Skeletal muscle satellite cell (primary cell): ENCODE results near the gene AXDND1.

Experiments
- H3K27me3 ChIP-seq: 2 replicates; pipeline ENCODE4 v1.7.0; 2013; ENCODE audit warnings: low read length; ENCODE audit not compliant: control insufficient read depth, insufficient read depth
- H3K36me3 ChIP-seq: 2 replicates; pipeline ENCODE4 v1.7.0; 2013; ENCODE audit warnings: mild to moderate bottlenecking, control low read depth, low read length; ENCODE audit not compliant: insufficient read depth
- H3K4me1 ChIP-seq: 2 replicates; pipeline ENCODE4 v1.7.0; 2013; ENCODE audit warnings: low read length; ENCODE audit not compliant: control insufficient read depth, insufficient read depth
- H3K4me2 ChIP-seq: 2 replicates; pipeline ENCODE4 v1.7.0; 2013; ENCODE audit warnings: mild to moderate bottlenecking, low read length
- H3K4me3 ChIP-seq: 2 replicates; pipeline ENCODE4 v1.7.0; 2013; ENCODE audit warnings: low read length
- H3K9ac ChIP-seq: 2 replicates; pipeline ENCODE4 v1.7.0; 2013; ENCODE audit warnings: mild to moderate bottlenecking, low read depth, low read length, moderate library complexity
- H3K9me3 ChIP-seq: replicated peaks from 2 replicates; pipeline ENCODE4 v1.7.0; 2013; ENCODE audit warnings: mild to moderate bottlenecking, control low read depth, low read length

AXDND1 gene

DNA sequence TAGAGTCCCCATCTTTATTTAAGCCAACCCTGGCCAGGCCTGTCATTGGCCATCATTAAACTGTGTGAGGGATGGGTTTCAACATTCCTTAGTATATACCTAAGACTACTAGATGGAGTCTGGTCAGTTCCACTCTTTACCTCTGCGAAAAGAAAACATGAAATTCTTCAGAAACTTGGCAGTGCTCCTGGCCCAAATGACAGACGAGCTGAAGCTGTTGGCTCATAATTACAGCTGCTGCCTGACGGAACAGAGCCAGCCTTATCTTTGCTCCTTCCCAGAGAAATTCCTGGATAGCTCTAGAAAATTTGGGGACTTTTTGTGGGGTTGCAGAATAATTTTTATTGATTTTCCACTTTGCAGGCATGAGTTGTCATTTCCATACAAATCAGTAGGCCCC lies 179.6 kb downstream of the AXDND1 start:
- H3K9ac ChIP-seq: no peak overlapping the region

GRCh38 chr1:179547021-179547535 lies 181.3 kb downstream of the AXDND1 start:
- Histone ChIP-seq H3K27me3 (peaks cover under 1% of the 10 kb centered on the region), H3K4me1 (no peaks in the 10 kb centered on the region), H3K9me3 (no peaks in the 10 kb centered on the region), H3K36me3 (no peaks in the 10 kb centered on the region), H3K4me2 (no peak overlapping the region), H3K4me3 (no peak overlapping the region), H3K9ac (no peak overlapping the region)

More for the DNA sequence above, 179.6 kb downstream of the AXDND1 start:
- no peaks in the 10 kb centered on the region for H3K36me3 ChIP-seq
- H3K4me1 ChIP-seq: no peaks in the 10 kb centered on the region
- H3K27me3 ChIP-seq: no peaks in the 10 kb centered on the region
- no peaks in the 10 kb centered on the region for H3K9me3 ChIP-seq
- H3K4me2 ChIP-seq: no peak overlapping the region
- H3K4me3 ChIP-seq: no peak overlapping the region

DNA sequence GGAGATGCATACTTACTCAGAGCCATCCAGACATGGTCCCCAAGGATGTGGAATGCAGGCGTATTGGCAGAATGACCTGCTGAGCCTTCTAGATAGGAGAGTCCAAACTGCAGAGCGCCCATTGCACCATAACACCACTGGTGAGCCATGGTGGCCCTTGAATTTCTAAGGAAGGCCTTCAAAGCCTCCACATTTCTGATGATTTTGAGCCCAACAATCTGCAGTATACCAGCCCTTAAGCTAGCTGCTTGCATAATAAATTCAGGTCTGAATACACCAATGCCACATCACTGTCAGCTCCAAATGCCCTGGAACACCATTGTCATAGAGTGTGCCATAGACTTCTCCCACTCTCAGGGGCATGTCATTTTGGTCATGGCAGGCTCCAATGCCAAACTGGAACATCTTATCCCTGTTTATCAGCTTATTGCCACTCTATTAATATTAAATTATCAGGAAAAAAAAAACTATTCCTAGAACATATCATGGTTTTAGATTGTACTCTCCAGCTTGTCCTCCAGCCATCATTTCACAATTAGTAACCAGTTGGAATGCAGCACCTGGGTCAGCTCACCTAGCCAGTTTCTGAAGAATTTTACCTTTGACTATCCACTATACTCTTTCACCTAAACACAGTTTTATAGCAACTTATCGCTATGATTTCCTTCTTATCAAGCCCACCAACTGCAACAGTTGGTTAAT lies 183.0 kb downstream of the AXDND1 start:
- H3K9me3 ChIP-seq: no peaks in the 10 kb centered on the region
- no peak overlapping the region for H3K4me3 ChIP-seq
- H3K27me3 ChIP-seq: peaks cover 7% of the 10 kb centered on the region
- H3K9ac ChIP-seq: no peak overlapping the region
- no peaks in the 10 kb centered on the region for H3K36me3 ChIP-seq
- no peaks in the 10 kb centered on the region for H3K4me1 ChIP-seq
- H3K4me2 ChIP-seq: no peak overlapping the region

- Histone ChIP-seq H3K36me3 (no peaks in the 10 kb centered on the region), H3K4me1 (no peaks in the 10 kb centered on the region), H3K4me2 (no peak overlapping the region), H3K9ac (no peak overlapping the region), H3K27me3 (peaks cover 7% of the 10 kb centered on the region), H3K9me3 (no peaks in the 10 kb centered on the region), H3K4me3 (no peak overlapping the region)
These were observed 183.6 kb downstream of the AXDND1 start for GRCh38 chr1:179549368-179549700.

- no peaks in the 10 kb centered on the region for H3K4me1 ChIP-seq
- H3K4me3 ChIP-seq: no peak overlapping the region
- no peak overlapping the region for H3K4me2 ChIP-seq
- H3K9ac ChIP-seq: no peak overlapping the region
- no peaks in the 10 kb centered on the region for H3K36me3 ChIP-seq
- H3K9me3 ChIP-seq: no peaks in the 10 kb centered on the region
- H3K27me3 ChIP-seq: peaks cover 7% of the 10 kb centered on the region
These were observed 185.2 kb downstream of the AXDND1 start for GRCh38 chr1:179550746-179551682.

- no peaks in the 10 kb centered on the region for H3K4me1 ChIP-seq
These were observed 188.7 kb downstream of the AXDND1 start for GRCh38 chr1:179554427-179554826.

GRCh38 chr1:179558078-179558477 lies 192.3 kb downstream of the AXDND1 start:
- Histone ChIP-seq H3K9me3 (no peaks in the 10 kb centered on the region), H3K9ac (no peak overlapping the region), H3K4me2 (no peak overlapping the region), H3K4me1 (no peaks in the 10 kb centered on the region), H3K27me3 (no peaks in the 10 kb centered on the region), H3K4me3 (no peak overlapping the region), H3K36me3 (no peaks in the 10 kb centered on the region)

More at GRCh38 chr1:179554427-179554826, 188.7 kb downstream of the AXDND1 start:
- peaks cover 7% of the 10 kb centered on the region for H3K27me3 ChIP-seq
- H3K4me3 ChIP-seq: no peak overlapping the region
- no peak overlapping the region for H3K4me2 ChIP-seq
- no peaks in the 10 kb centered on the region for H3K36me3 ChIP-seq
- no peaks in the 10 kb centered on the region for H3K9me3 ChIP-seq
- no peak overlapping the region for H3K9ac ChIP-seq

- Histone ChIP-seq H3K36me3 (no peaks in the 10 kb centered on the region), H3K9ac (no peak within 1 kb of the TSS), H3K4me1 (no peaks in the 10 kb centered on the region), H3K4me2 (no peak within 1 kb of the TSS), H3K4me3 (no peak within 1 kb of the TSS), H3K27me3 (peaks cover 51% of the 10 kb centered on the region), H3K9me3 (no peaks in the 10 kb centered on the region)
These were observed 209.9 kb downstream of the AXDND1 start, which contains the start of gene NPHS2 for GRCh38 chr1:179575497-179576314. Gene NPHS2 (minus strand): TSS chr1:179575948. CDS start chr1:179575864, 84 bp downstream.

DNA sequence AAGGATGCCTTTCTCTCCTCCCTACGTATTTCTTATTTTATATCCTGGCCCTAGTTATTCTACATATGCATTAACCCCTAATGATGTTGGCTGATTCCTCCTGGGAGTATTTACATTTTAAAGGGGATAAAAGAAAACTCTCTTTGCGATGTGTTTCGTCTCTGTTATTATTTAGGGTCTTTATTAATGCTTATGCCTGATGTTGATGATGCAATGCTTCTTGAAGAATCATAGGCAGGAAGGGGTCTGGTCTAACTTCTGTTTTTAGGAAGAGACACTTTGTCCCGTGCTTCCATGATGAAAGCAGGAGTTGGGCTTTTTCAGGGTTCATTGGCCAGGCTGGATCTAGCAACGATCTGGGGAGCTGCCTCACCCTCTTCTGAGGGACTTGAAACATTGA lies 210.7 kb downstream of the AXDND1 start:
- Histone ChIP-seq H3K4me1 (no peaks in the 10 kb centered on the region), H3K9ac (no peak overlapping the region), H3K4me3 (no peak overlapping the region), H3K27me3 (peaks cover 51% of the 10 kb centered on the region), H3K9me3 (no peaks in the 10 kb centered on the region), H3K4me2 (no peak overlapping the region), H3K36me3 (no peaks in the 10 kb centered on the region)

DNA sequence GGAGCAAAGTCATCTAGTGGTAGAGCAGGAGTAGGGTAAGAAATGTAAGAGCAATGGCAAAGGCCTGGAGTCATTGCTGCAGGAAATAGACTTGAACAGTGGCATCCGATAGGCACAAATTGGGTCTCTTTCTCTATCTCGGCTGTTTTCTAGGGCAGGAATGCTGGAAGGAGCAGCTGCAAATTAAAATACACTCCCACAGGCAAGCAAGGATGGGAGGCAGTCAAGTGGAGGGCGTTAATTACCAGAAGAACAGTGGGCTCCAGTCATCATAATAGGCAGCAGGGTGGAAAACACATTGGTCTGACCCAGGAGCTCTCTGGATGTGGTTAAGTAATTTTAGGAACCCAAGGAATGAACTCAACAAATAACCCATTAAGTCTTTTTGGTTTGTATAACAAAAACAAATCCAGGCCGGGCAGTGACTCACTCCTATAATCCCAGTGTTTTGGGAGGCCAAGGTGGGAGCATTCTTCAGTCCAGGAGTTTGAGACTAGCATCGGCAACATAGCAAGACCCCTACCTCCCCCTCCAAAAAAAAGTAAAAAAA lies 218.1 kb downstream of the AXDND1 start:
- H3K27me3 ChIP-seq: peaks cover 10% of the 10 kb centered on the region
- no peaks in the 10 kb centered on the region for H3K36me3 ChIP-seq
- no peaks in the 10 kb centered on the region for H3K9me3 ChIP-seq
- H3K4me2 ChIP-seq: no peak overlapping the region
- no peak overlapping the region for H3K9ac ChIP-seq
- H3K4me3 ChIP-seq: no peak overlapping the region
- peaks cover 8% of the 10 kb centered on the region for H3K4me1 ChIP-seq
